ENCODE data around the gene LCOR. TPM values are rescaled to one million over a fixed set of nuclear protein-coding genes. Genes with fewer than 3 reads are reported as not detected.
"Not testable (repeated sequence)": the region's sequence is repeated elsewhere in the genome, so short reads cannot be mapped to it uniquely, and the experiment has no call there.

LCOR gene
- total RNA-seq, 3 donors from 2014 or later (not counting 1 experiment from before 2014, with no cell fraction given), result 68.5 to 92.4 (median 87.7) TPM

DNA sequence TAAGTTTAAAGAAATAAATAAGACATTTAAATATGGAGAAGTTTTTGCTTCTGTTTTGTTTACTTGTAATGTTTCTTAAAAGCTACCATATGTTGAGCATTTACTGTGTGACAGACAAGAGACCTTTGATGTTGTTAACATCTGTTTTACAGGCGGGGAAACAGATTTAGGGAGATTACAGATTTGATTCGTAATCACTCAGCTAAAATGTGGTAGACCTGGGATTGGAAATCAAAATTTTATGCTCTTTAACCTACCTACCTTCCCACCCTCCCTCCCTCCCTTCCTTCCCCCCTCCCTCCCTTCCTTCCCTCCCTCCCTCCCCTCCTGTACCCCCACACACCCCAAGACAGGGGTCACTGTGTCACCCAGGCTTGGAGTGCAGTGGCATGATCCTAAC lies 11.7 kb downstream of the LCOR start:
- no peaks in the 10 kb centered on the region for H3K36me3 Mint-ChIP-seq

DNA sequence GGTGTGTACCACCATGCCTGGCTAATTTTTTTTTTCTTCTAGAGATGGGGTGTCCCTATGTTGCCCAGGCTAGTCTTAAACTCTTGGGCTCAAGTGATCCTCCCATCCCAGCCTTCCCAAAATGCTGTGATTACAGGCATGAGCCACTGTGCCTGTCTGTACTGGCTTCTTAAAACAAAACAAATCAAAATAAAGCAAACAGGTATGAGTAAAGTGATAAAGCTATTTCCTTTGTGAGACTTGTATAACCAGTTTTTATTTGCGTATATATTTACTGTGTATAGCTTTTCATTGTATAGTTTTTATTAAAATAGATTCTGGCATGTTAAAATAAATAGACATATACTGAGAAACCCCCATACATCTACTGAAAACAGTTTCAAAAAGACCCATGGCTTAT lies 14.3 kb downstream of the LCOR start:
- TF ChIP-seq, protein P1, sequence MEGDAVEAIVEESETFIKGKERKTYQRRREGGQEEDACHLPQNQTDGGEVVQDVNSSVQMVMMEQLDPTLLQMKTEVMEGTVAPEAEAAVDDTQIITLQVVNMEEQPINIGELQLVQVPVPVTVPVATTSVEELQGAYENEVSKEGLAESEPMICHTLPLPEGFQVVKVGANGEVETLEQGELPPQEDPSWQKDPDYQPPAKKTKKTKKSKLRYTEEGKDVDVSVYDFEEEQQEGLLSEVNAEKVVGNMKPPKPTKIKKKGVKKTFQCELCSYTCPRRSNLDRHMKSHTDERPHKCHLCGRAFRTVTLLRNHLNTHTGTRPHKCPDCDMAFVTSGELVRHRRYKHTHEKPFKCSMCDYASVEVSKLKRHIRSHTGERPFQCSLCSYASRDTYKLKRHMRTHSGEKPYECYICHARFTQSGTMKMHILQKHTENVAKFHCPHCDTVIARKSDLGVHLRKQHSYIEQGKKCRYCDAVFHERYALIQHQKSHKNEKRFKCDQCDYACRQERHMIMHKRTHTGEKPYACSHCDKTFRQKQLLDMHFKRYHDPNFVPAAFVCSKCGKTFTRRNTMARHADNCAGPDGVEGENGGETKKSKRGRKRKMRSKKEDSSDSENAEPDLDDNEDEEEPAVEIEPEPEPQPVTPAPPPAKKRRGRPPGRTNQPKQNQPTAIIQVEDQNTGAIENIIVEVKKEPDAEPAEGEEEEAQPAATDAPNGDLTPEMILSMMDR (IDR thresholded peaks at IDR 0.05), result no peak
- Mint-ChIP-seq H3K27me3 (ENCODE audit: low read depth in 2 of 2) (no peaks in the 10 kb centered on the region), H3K27ac (no peak overlapping the region), H3K36me3 (no peaks in the 10 kb centered on the region), H3K4me1 (peaks cover 44 to 49% of the 10 kb centered on the region in 2 donors), H3K4me3 (no peak overlapping the region), H3K9me3 (no peaks in the 10 kb centered on the region)
- ATAC-seq (no peak), DNase-seq (no peak)
- H3K9me3 ChIP-seq (ENCODE audit: control insufficient read depth, insufficient read depth, low read length), result no peaks in the 10 kb centered on the region
- no CpG with 5 or more reads among the region's 1 CpG for WGBS (ENCODE audit: insufficient coverage)
- no peak overlapping the region for H3K4me3 ChIP-seq (ENCODE audit: low read length)
- no peaks in the 10 kb centered on the region for H3K27me3 ChIP-seq (ENCODE audit: control insufficient read depth, insufficient read depth, low read length)
- intact Hi-C loops (cut with micrococcal nuclease), result no loop called here
- H3K4me1 ChIP-seq (ENCODE audit: control insufficient read depth, insufficient read depth, low read length), result peaks cover 3% of the 10 kb centered on the region
- H3K36me3 ChIP-seq (ENCODE audit: control insufficient read depth, insufficient read depth, low read length), result peaks cover 2% of the 10 kb centered on the region
- H3K27ac ChIP-seq (ENCODE audit: low read length), result no peak overlapping the region

More for the DNA sequence above, 11.7 kb downstream of the LCOR start:
- Histone ChIP-seq H3K36me3 (ENCODE audit: control insufficient read depth, insufficient read depth, low read length) (no peaks in the 10 kb centered on the region), H3K4me3 (ENCODE audit: low read length) (no peak overlapping the region), H3K27ac (ENCODE audit: low read length) (no peak overlapping the region), H3K27me3 (ENCODE audit: control insufficient read depth, insufficient read depth, low read length) (no peaks in the 10 kb centered on the region), H3K9me3 (ENCODE audit: control insufficient read depth, insufficient read depth, low read length) (no peaks in the 10 kb centered on the region), H3K4me1 (ENCODE audit: control insufficient read depth, insufficient read depth, low read length) (peaks cover 7% of the 10 kb centered on the region)
- Mint-ChIP-seq H3K27ac (peak overlapping the region; percentile 32 to 68), H3K4me1 (peaks cover 47 to 50% of the 10 kb centered on the region in 2 donors), H3K27me3 (ENCODE audit: low read depth in 2 of 2) (no peaks in the 10 kb centered on the region), H3K9me3 (no peaks in the 10 kb centered on the region), H3K4me3 (no peak overlapping the region)
- WGBS (ENCODE audit: insufficient coverage), result no CpG with 5 or more reads among the region's 2 CpGs
- ATAC-seq, result no peak
- TF ChIP-seq, protein P1 (IDR thresholded peaks at IDR 0.05), result no peak
- no peak for DNase-seq
- intact Hi-C loops (cut with micrococcal nuclease), result no loop called here

DNA sequence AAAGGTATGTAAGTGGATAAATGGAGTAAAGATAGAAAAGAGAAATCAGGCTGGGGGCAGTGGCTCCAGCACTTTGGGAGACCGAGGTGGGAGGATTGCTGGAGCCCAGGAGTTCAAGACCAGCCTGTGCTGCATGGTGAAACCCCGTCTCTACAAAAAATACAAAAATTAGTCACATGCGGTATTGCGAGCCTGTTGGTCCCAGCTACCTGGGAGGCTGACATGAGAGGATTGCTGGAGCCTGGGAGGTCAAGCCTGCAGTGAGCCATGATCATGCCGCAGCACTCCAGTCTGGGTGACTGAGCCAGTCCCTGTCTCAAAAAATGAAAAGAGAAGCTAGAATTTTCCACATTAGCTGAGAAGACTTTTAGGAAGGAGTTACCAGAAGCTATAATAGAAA lies 14.8 kb downstream of the LCOR start:
- DNase-seq (no peak), ATAC-seq (no peak)
- no peak overlapping the region for H3K27ac ChIP-seq (ENCODE audit: low read length)
- H3K36me3 ChIP-seq (ENCODE audit: control insufficient read depth, insufficient read depth, low read length), result peaks cover 2% of the 10 kb centered on the region
- WGBS (ENCODE audit: insufficient coverage), result 87% methylated on average over 5 of the region's 5 CpGs
- Mint-ChIP-seq H3K36me3 (no peaks in the 10 kb centered on the region), H3K27me3 (ENCODE audit: low read depth in 2 of 2) (no peaks in the 10 kb centered on the region), H3K27ac (no peak overlapping the region), H3K4me3 (no peak overlapping the region), H3K9me3 (no peaks in the 10 kb centered on the region), H3K4me1 (peaks cover 48 to 52% of the 10 kb centered on the region in 2 donors)
- no peaks in the 10 kb centered on the region for H3K27me3 ChIP-seq (ENCODE audit: control insufficient read depth, insufficient read depth, low read length)
- no peaks in the 10 kb centered on the region for H3K9me3 ChIP-seq (ENCODE audit: control insufficient read depth, insufficient read depth, low read length)
- H3K4me1 ChIP-seq (ENCODE audit: control insufficient read depth, insufficient read depth, low read length), result peaks cover 3% of the 10 kb centered on the region
- intact Hi-C loops (cut with micrococcal nuclease), result no loop called here
- no peak overlapping the region for H3K4me3 ChIP-seq (ENCODE audit: low read length)
- TF ChIP-seq, protein P1 (IDR thresholded peaks at IDR 0.05), result no peak

DNA sequence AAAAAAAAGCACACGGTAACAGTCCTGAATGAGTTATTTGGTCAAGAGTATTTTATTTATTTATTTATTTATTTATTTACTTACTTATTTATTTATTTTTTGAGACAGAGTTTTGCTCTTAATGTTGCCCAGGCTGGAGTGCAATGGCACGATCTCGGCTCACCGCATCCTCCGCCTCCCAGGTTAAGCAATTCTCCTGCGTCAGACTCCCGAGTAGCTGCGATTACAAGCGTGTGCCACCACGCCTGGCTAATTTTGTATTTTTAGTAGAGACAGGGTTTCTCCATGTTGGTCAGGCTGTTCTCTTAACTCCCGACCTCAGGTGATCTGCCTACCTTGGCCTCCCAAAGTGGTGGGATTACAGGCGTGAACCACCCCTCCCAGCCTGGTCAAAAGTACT lies 15.3 kb downstream of the LCOR start:
- H3K9me3 Mint-ChIP-seq; H3K27ac ChIP-seq (ENCODE audit: low read length); H3K4me3 Mint-ChIP-seq; ATAC-seq; H3K4me3 ChIP-seq (ENCODE audit: low read length); intact Hi-C loops (cut with micrococcal nuclease); DNase-seq; H3K4me1 ChIP-seq (ENCODE audit: control insufficient read depth, insufficient read depth, low read length); H3K27me3 Mint-ChIP-seq (ENCODE audit: low read depth in 2 of 2); H3K27ac Mint-ChIP-seq; H3K36me3 ChIP-seq (ENCODE audit: control insufficient read depth, insufficient read depth, low read length); H3K9me3 ChIP-seq (ENCODE audit: control insufficient read depth, insufficient read depth, low read length); H3K36me3 Mint-ChIP-seq; H3K27me3 ChIP-seq (ENCODE audit: control insufficient read depth, insufficient read depth, low read length): not testable (repeated sequence)
- 94% methylated on average over 11 of the region's 12 CpGs for WGBS (ENCODE audit: insufficient coverage)
- peaks cover 45 to 53% of the 10 kb centered on the region in 2 donors for H3K4me1 Mint-ChIP-seq

All from natural killer cell (primary cell).